NCI-H2029 (cell line): Measurements from ENCODE around the gene DNAJC5G.
"Not testable (repeated sequence)": the region's sequence is repeated elsewhere in the genome, so short reads cannot be mapped to it uniquely, and the experiment has no call there.

ENCODE experiments used
- DNase-seq: peaks from one replicate; lab custom pipeline; 2025; lab: John Stamatoyannopoulos, UW

DNAJC5G gene

GRCh38 chr2:27255187-27255586 lies 20.0 kb upstream of the DNAJC5G start:
- no peak for DNase-seq

DNA sequence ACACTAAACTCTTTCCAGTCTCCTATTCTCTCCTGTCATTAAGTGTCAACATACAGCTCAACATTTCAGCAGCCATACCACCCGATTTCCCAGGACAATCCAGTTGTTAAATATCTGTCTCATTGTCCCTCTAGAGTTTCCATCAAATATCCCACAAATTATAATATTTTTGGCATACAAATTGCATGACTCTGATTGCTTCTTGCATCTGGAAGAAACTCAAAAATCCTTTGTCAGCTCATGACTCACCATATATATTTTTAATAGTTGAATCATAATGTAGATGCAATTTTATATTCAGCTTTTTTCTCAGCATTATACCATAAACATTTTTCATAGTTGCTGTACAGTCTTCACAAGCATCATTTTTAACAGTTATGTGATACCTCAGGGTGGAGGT lies 19.6 kb upstream of the DNAJC5G start:
- no peak for DNase-seq

- no peak for DNase-seq
Measured at GRCh38 chr2:27256855-27257454, 18.3 kb upstream of the DNAJC5G start.

DNA sequence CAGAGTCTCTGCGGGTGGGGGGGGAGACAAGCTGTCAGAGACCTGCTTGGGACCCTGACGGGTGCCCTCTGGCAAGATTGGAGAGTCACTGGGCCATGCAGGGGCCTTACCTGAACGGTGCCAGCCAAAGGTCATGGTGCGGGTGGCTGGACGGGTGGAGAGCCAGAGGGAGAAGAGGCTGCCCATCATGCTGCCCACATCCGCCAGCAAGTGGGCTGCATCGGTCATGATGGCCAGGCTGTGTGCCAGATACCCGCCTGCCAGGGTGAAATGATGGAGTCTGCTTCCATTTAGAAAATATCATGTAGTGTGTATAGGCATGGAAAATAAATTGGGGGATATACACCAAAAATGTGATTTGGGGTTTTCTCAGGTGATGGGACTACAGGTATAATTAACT lies 17.2 kb upstream of the DNAJC5G start:
- no peak for DNase-seq

- DNase-seq = no peak
Measured at GRCh38 chr2:27261241-27261925, 13.8 kb upstream of the DNAJC5G start.

DNA sequence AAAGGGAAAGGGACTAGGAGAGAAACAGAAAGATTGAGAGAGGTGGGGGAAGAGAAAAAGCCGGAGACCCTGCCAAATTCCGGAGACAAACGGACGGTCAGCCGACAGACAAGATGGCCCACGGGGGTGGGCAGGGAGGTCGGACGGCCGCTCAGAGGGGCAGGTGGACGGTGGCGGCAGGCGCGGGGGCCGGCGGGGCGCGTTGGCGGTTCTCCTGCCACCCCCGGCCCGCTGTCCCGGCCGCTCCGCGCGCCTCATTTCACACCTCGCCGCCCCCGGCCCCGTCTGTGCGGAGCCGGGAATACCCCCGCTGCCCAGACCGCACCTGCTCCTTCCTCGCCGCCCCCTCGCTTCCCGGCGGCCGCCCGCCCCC lies 13.3 kb upstream of the DNAJC5G start:
- no peak for DNase-seq

DNA sequence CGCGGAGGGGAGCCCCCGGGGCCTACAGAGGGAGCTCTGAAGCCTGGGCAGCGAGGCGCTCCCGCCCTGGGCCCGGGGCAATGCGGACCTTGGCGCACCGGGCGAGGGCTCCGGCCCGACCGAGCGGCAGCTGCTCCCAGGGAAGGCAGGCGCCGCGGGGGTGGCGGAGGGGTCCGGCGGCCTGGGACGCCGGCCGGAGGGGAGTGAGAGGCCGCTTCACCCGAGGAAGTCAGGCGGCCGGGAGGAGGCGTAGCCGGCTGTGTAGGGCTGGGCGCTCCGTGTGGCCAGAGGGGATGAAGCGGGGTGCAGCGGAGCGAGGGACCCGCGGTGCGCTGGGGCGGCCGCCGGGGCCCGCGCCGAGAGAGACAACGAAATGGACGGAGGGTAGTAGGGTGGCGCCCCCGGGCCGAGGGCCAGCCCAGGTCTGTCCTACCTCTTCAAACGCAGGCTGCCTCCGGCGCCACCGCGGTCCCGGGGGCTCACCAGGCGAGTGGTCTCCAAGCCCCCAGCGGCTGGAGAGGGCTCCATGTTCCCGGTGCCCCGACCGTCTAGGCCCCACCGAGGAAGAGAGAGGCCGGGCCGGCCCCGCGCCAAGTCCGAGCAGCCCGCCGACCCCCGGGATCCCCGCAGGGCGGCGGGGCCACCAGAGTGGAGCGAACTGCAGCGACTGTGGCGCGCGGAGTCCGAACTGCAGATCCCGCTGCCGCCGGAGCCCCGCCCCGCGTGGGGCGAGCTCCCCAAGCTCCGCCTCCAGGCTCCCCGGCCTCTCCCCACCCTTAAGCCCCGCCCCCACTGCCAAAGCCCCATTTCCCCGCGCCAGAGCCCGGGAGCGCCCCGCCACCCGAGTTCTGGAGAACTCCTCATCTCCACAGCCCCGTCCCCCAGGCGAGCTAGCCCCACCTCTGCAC lies 12.6 kb upstream of the DNAJC5G start, which contains the start of gene SLC30A3:
Gene SLC30A3 (minus strand): TSS at position 669 of the 908 bp plus-strand sequence. CDS start 141 bp downstream, at position 528.
- DNase-seq = no peak

GRCh38 chr2:27263287-27264252 lies 11.7 kb upstream of the DNAJC5G start:
- no peak for DNase-seq

- DNase-seq = no peak
Measured at GRCh38 chr2:27264253-27264752, 10.9 kb upstream of the DNAJC5G start.

- DNase-seq = peak; percentile 24
Measured at GRCh38 chr2:27264753-27265535, 10.3 kb upstream of the DNAJC5G start.

DNA sequence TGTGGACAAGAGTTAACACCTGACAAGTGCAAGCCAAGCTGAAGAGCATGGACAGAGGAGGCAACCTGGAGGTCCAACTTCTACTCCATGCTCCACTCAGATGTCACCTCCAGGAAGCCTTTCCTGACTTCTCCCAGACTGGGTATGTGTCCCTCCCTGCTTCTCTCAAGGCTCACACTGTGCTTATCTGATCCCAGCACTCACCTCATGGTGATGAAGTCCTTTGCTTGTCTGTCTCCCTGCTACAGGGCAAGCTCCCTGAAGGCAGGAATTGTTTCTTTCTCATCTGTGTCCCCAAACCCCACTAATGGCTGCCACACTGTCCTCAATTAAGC lies 9.7 kb upstream of the DNAJC5G start:
- DNase-seq = no peak

DNA sequence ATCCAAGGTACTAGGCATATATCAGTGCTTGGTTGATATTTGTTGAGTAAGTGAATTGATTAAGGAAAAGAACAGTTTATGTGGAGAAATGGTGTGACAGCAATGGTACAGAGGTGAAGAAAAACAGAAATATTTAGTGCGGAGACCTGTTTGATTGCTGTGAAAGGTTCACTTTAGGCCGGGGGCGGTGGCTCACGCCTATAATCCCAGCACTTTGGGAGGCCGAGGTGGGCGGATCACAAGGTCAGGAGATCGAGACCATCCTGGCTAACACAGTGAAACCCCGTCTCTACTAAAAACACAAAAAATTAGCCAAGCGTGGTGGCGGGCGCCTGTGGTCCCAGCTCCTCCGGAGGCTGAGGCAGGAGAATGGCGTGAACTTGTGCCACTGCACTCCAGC lies 6.9 kb upstream of the DNAJC5G start:
- not testable (repeated sequence) for DNase-seq

- no peak for DNase-seq
Measured at GRCh38 chr2:27270131-27270530, 5.1 kb upstream of the DNAJC5G start.

DNA sequence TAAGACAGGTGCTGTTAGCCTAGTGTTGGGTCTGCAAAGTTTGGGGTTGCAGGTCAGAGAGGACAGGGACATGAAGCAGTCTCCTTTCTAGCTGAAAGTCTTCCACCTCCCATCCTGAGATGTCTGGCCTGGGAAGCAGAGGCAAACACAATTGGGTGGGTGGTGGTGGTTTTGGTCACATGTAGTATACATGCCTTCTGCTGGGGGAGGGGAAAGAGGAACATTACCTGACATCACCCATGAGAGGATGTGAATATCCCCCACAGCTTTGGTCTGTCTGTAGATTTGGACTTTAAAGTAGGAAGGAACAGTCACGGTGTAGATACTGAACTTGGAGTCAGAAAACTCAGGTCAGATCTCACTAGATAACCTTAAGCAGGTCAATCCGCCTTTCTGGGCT lies 4.6 kb upstream of the DNAJC5G start:
- DNase-seq = no peak

DNA sequence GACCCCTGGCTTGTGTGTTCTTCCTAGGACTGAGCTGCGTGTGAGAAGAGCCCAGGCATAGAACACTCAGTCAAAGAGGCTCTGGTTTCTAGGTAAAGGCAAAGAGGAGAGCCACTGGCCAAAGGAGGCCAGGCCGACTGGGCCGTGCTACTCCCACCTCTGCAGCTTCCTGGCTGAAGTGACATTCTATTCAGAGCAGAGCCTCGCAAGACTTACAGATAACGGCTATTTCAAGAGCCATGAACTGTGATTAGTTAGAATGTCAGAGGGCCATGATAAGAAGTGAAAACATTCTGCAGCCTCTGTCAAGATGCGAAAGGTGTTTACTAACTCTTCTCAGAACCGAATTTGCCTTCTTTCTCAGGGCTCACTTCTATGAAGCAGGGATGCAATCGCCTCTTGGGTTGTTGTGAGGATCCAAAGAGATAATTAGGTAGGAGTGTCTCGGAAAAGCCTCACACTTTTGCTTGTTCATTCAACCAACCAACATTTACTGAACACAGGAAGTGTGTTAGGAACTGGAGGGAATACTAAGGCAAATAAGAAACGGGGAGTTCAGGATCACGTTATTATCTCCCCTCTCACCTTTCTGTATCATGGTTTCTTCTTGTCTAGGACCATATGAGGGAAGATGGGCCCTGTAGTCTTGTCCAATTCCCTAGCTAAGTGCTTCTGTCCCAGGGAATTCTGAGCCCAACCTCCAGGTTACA lies 3.4 kb upstream of the DNAJC5G start:
- DNase-seq = no peak

- DNase-seq = not testable (repeated sequence)
Measured at GRCh38 chr2:27272537-27273522, 2.4 kb upstream of the DNAJC5G start.

GRCh38 chr2:27278010-27278409 lies 2.8 kb downstream of the DNAJC5G start:
- no peak for DNase-seq

DNA sequence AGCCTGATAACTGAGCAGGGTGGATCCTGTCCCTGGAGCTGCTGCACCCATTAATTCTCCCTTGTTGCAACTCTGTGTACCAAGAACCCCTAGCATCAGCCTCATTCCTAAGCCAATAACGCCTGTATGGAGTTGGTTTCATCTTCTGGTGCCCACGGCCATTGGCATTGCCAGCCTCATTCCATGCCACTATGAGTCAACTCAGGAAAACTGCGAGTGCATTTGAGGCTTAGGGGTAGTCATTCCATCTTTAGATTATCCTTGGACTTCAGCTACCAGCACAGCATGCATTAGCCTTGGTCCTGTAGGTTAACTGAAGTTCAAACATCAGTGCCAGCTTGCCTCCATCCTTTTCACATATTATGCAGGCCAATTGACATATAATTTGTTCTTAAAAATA lies 5.6 kb downstream of the DNAJC5G start:
- no peak for DNase-seq

- DNase-seq = no peak
Measured at GRCh38 chr2:27281442-27281841, 6.2 kb downstream of the DNAJC5G start.
